ENCODE results near the gene CEP70.

CEP70 gene

DNA sequence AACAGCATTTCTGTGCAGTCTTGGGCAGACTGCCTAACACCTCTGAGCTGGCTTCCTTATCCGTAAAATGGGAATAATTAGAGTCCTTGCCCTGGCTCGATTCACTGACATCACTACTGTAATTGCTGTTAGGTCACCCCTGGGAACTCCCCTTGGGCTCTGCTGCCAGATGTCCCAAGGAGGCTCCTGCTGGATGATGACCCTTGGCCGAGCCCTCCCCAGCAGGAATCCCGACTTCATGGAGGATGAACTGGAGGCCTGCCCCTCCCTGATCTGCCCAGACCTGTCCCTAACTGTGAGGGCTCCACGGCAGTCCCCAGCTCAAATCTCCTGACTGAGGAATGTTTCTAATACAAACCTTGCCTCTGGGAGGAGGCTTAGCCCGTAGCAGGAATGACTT, 141.6 kb downstream of the CEP70 start:
- DNase-seq (ENCODE audit: low spot score), result no peak

DNA sequence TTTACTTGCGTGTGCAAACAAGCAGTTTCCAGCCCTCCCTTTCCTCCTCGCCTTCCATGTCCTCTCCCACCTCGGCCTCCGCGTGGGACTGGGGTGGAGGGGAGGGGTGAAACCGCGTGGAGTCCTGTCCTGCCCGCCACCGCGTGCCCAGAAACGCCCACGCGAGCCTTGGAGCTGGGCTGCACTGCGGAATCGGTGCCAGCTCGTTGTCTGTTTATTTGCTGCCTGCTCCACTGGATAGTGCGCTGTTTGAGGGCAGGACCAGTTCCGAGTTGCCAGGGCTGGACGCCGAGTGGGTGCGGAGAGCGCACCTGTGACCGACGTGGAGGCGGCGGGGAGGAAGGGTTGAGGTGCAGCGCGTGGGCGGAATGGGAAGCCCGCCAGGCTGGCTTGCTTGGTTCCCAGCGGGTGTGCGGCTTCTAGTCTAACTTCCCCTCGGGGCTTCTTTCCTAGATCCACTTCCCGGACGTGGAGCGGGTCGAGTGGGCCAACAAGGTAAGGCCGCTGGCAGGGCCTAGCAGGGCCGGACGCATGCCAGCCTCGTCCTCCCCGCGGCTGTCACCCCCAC, 142.4 kb downstream of the CEP70 start:
- no peak for DNase-seq (ENCODE audit: low spot score)

DNA sequence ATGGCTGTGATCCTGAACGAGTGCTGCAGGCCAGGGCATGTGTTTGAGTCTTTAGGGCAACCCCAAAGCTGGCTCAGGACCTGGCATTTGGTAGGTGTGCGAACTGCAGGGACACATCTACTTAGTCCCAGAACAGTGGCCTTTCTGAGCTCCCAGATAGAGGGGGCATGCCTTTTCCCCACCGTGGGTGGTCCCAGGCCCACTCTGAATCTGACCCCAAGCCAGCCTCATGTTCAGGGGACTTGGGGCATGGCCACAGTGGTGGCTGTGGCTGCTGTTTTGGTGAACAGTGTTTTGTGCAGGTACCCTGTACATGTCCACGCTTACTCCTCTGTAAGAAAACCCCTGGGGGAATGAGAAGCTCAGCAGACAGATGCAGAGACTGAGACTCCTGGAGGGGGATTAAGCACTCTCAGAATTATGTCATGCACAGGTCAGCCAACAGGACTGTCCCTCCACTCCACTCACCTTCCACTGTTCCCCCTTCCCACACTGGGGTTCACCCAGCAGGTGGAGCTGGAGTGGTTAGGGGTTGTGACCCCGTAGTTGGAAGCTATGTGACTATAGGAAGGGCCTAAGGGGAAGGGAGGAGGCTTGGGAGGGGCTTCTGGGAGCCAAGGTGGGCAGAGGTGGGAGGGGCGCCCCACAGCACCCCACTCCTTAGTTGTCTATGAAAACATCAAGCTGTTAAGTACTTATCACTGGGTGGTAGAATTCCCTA, 143.2 kb downstream of the CEP70 start:
- no peak for DNase-seq (ENCODE audit: low spot score)

DNA sequence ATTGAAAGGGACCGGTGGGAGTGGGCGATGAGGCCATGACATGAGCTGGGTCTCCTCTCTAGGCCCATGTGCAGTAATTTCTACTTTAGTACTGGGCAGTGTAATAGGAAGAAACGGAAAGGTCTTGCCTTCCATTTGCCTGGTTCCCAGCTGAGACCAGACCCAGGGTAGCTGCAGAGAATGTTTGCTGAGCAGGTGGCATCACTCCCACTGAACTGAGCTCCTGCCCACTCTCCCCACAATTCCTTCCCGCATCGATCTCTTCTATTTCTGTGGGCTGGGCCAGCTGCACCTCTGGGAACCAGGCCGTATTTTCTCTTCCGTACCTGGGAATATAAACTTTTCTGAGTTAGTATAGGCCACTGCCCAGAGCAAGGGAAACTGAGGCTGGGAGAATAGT, 143.9 kb downstream of the CEP70 start:
- DNase-seq (ENCODE audit: low spot score), result no peak

DNA sequence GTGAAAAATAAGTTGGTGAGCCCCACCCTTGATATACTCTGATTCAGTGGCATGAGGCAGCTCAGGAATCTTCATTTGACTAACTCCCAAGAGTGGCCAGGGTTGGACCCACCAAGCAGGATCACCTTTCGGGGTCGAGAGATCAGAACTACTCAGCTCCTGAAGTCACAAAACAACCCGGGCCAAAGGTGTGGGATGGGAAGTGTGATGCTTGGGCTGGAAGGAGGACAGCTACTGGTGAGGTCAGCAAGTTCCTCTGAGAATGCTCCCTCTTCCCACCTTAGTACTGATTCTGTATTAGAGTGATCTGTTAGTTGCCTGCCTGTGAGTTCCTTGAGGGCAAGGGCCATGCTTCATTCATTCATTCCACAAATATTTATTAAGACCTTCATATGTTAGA, 144.6 kb downstream of the CEP70 start:
- no peak for DNase-seq (ENCODE audit: low spot score)

DNA sequence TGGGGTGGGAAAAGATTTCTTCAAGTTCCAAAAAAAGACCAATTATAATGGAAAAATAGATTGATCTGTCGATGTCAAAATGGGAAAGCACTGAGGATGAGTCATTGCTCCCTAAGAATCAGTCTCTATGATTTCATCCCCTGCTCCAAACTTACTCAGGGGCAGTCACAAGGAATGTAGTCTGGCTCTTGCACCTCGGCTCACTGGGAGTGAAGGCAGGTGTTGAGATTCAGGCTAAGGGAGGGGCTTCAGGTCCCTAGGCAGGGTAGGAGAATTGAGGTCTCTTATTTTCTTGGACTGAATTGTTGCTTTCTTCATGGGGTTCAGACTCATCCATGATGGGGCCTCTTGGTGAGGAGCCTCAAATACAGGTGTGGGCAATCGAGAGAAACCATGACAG, 145.4 kb downstream of the CEP70 start:
- DNase-seq (ENCODE audit: low spot score), result no peak

DNA sequence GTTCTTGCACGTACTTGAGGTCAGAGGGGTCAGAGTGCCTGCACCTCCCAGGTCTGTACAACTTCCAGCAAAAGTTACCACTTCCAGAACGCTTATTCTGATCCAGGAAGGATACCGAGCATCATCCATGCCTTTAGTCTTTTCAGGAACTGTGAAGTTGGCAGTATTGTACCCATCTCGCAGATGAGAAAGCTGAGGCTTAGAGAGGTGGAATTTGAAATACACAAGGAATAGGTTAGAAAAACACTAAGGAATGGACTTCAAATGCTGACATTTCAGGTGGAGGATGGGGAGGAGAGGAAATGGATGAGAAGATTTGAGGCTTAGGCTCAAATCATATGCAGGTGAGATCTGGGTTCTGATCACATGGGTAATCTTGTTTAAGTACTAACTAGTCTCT, 148.4 kb downstream of the CEP70 start:
- DNase-seq (ENCODE audit: low spot score), result no peak

DNA sequence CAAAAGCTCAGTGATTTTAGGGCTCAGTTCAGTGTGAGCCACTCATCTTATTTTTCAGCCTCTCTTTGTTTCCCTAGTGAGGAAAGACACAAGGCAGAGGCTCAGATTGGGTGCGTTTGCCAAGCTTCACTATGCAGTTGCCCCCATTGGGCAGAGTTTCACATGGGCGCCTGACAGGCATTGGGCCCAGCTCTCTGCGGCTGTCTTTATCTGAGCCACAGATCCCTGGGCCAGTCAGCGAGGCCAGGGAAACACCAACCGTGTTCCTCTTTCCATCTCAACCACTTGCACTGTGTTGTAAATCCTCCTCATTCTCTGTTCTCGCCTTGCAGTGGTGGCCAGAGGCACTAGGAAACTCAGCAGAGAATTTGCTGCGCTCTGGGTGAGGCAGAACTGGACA, 148.8 kb downstream of the CEP70 start:
- no peak for DNase-seq (ENCODE audit: low spot score)
